H1 (cell line): ENCODE data around the gene IFNL1. TPM values are rescaled to one million over a fixed set of nuclear protein-coding genes. Genes with fewer than 3 reads are reported as not detected.
A peak's percentile ranks its signal among the peaks of the same experiment; 100 is the strongest.

Experiments
- CTCF ChIA-PET: fragments of 300-600 bp; sonication (Branson Sonifier 250); formaldehyde crosslinking; loops from one replicate; lab custom pipeline; 2021; ENCODE audit not compliant: partially characterized antibody; lab: Charles Lee
- POLR2A ChIA-PET: fragments of 300-600 bp; sonication (Branson Sonifier 250); formaldehyde crosslinking; loops from one replicate; lab custom pipeline; 2021; ENCODE audit warnings: inconsistent platforms; ENCODE audit not compliant: partially characterized antibody; lab: Charles Lee
- DNase-seq, 2 experiments: peaks; one replicate each; pipeline versions ENCODE4 v3.0.0 to v3.0.0-alpha.2; 2010 to 2022; ENCODE audit warnings: low spot score in 2 of 2, low read depth in 1 of 2, mixed read lengths in 1 of 2
- FAIRE-seq: peaks from 2 replicates; lab custom pipeline; 2011; peaks lifted over from hg19 to GRCh38; lab: Jason Lieb, UNC
- H2AFZ ChIP-seq: 2 replicates; pipeline ENCODE4 v1.8.1; 2012; ENCODE audit warnings: low read length, inconsistent platforms
- H2AK5ac ChIP-seq: 2 replicates; pipeline ENCODE4 v1.6.1; 2013; ENCODE audit warnings: low read depth, low read length
- H2BK120ac ChIP-seq: replicated peaks from 2 replicates; pipeline ENCODE3; 2013; ENCODE audit warnings: low read depth, low read length, inconsistent platforms
- H2BK12ac ChIP-seq: 2 replicates; pipeline ENCODE4 v1.6.1; 2013; ENCODE audit warnings: low read depth, low read length
- H2BK15ac ChIP-seq: 2 replicates; pipeline ENCODE4 v1.6.1; 2013; ENCODE audit warnings: low read length
- H2BK20ac ChIP-seq: 2 replicates; pipeline ENCODE4 v1.6.1; 2013; ENCODE audit warnings: low read length
- H2BK5ac ChIP-seq: 2 replicates; pipeline ENCODE4 v1.6.1; 2013; ENCODE audit warnings: low read depth, low read length
- H3K14ac ChIP-seq: 2 replicates; pipeline ENCODE4 v1.6.1; 2013; ENCODE audit warnings: inconsistent platforms; ENCODE audit not compliant: insufficient read length
- H3K18ac ChIP-seq: 2 replicates; pipeline ENCODE4 v1.6.1; 2013; ENCODE audit warnings: low read length; ENCODE audit errors: extremely low read depth
- H3K23ac ChIP-seq: 2 replicates; pipeline ENCODE4 v1.6.1; 2013; ENCODE audit warnings: inconsistent platforms; ENCODE audit not compliant: insufficient read length
- H3K23me2 ChIP-seq: 2 replicates; pipeline ENCODE4 v1.6.1; 2013; ENCODE audit warnings: low read depth, low read length
- H3K27ac ChIP-seq: 2 replicates; pipeline ENCODE4 v1.6.1; 2011; ENCODE audit warnings: low read depth, low read length, inconsistent platforms
- H3K27me3 ChIP-seq, 4 experiments: replicated peaks in 1 of 4; 1 replicate in 1 of 4; 2 replicates in 3 of 4; pipeline versions ENCODE4 v1.6.1 to v1.8.1; 2011 to 2013; ENCODE audit warnings: low read length in 3 of 4, mild to moderate bottlenecking in 3 of 4, inconsistent platforms in 2 of 4, mixed read lengths in 2 of 4, moderate library complexity in 1 of 4; ENCODE audit not compliant: control insufficient read depth in 3 of 4, insufficient read depth in 3 of 4; ENCODE audit errors: extremely low read depth in 1 of 4
- H3K36me3 ChIP-seq, 4 experiments: 2 replicates each; pipeline versions ENCODE4 v1.6.1 to v1.8.1; 2011 to 2013; ENCODE audit warnings: mild to moderate bottlenecking in 4 of 4, low read length in 3 of 4, moderate library complexity in 2 of 4, control low read depth in 1 of 4, inconsistent platforms in 1 of 4; ENCODE audit not compliant: insufficient read depth in 4 of 4, control insufficient read depth in 2 of 4
- H3K4ac ChIP-seq: replicated peaks from 2 replicates; pipeline ENCODE3; 2013; ENCODE audit warnings: low read length, low read depth, mixed read lengths, inconsistent platforms; ENCODE audit not compliant: insufficient read length
- H3K4me1 ChIP-seq, 4 experiments: replicated peaks in 1 of 4; 1 replicate in 1 of 4; 2 replicates in 3 of 4; pipeline versions ENCODE4 v1.6.1 to v1.8.1; 2011 to 2013; ENCODE audit warnings: low read length in 3 of 4, inconsistent platforms in 2 of 4, mixed read lengths in 1 of 4; ENCODE audit not compliant: insufficient read depth in 4 of 4, control insufficient read depth in 3 of 4
- H3K4me2 ChIP-seq, 2 experiments: 2 replicates each; pipeline versions ENCODE4 v1.6.1 to v1.8.1; 2011 to 2013; ENCODE audit warnings: low read depth in 2 of 2, low read length in 2 of 2, control low read depth in 1 of 2, inconsistent platforms in 1 of 2, mild to moderate bottlenecking in 1 of 2; ENCODE audit not compliant: insufficient read depth in 1 of 2
- H3K4me3 ChIP-seq, 4 experiments: fragments of 200-600, 300-600 bp in 1 of 4; sonication (generic), shearing (Covaris generic), sonication (Bioruptor Twin) in 1 of 4; 2 replicates each; pipeline versions ENCODE4 v1.5.1 to v1.8.1; 2011 to 2016; ENCODE audit warnings: low read length in 4 of 4, low read depth in 3 of 4, control low read depth in 2 of 4, inconsistent platforms in 2 of 4, mild to moderate bottlenecking in 2 of 4, mixed read lengths in 1 of 4, moderate library complexity in 1 of 4; ENCODE audit not compliant: insufficient read depth in 2 of 4; ENCODE audit errors: extremely low read depth in 1 of 4
- H3K56ac ChIP-seq: replicated peaks from 2 replicates; pipeline ENCODE3; 2013; ENCODE audit warnings: low read depth, mild to moderate bottlenecking, mixed read lengths, low read length, inconsistent platforms; ENCODE audit not compliant: insufficient read length
- H3K79me1 ChIP-seq: 2 replicates; pipeline ENCODE4 v1.6.1; 2013; ENCODE audit warnings: low read depth, low read length, control low read depth
- H3K79me2 ChIP-seq, 2 experiments: 2 replicates each; pipeline versions ENCODE4 v1.6.1 to v1.8.1; 2012 to 2013; ENCODE audit warnings: low read length in 2 of 2, mild to moderate bottlenecking in 2 of 2, inconsistent platforms in 1 of 2; ENCODE audit not compliant: insufficient read depth in 2 of 2, control insufficient read depth in 1 of 2
- H3K9ac ChIP-seq, 4 experiments: replicated peaks in 1 of 4; 1 replicate in 1 of 4; 2 replicates in 3 of 4; pipeline versions ENCODE4 v1.6.1 to v1.8.1; 2011 to 2013; ENCODE audit warnings: low read depth in 3 of 4, low read length in 3 of 4, control low read depth in 2 of 4, mild to moderate bottlenecking in 2 of 4, moderate library complexity in 2 of 4, inconsistent platforms in 1 of 4; ENCODE audit errors: extremely low read depth in 1 of 4
- H3K9me3 ChIP-seq, 2 experiments: 2 replicates each; pipeline versions ENCODE4 v1.6.1 to v1.8.1; 2012 to 2013; ENCODE audit warnings: mild to moderate bottlenecking in 2 of 2, moderate library complexity in 2 of 2, control low read depth in 1 of 2, inconsistent platforms in 1 of 2, low read depth in 1 of 2, low read length in 1 of 2, mixed read lengths in 1 of 2; ENCODE audit not compliant: insufficient read depth in 2 of 2
- H4K20me1 ChIP-seq, 2 experiments: replicated peaks in 1 of 2; 2 replicates each; pipeline versions ENCODE3 to v1.8.1; 2011 to 2013; ENCODE audit warnings: inconsistent platforms in 2 of 2, low read length in 2 of 2, mild to moderate bottlenecking in 1 of 2; ENCODE audit not compliant: insufficient read depth in 2 of 2, control insufficient read depth in 1 of 2
- H4K5ac ChIP-seq: 2 replicates; pipeline ENCODE4 v1.6.1; 2013; ENCODE audit warnings: low read length, low read depth, mixed read lengths, inconsistent platforms; ENCODE audit not compliant: insufficient read length
- H4K8ac ChIP-seq: 2 replicates; pipeline ENCODE4 v1.8.0; 2013; ENCODE audit warnings: mild to moderate bottlenecking, moderate library complexity, low read length, inconsistent platforms; ENCODE audit not compliant: insufficient read depth; ENCODE audit errors: extremely low read depth
- H4K91ac ChIP-seq: replicated peaks from 2 replicates; pipeline ENCODE3; 2013; ENCODE audit warnings: low read length, mixed read lengths, inconsistent platforms; ENCODE audit not compliant: insufficient read length
- CHD1 ChIP-seq: IDR thresholded peaks from 2 replicates; pipeline ENCODE4 v1.6.1; 2012; ENCODE audit warnings: low read depth, low read length, improper control_type of control experiment
- CREB1 ChIP-seq: IDR thresholded peaks from 2 replicates; pipeline ENCODE4 v1.6.1; 2012; ENCODE audit warnings: inconsistent platforms
- EZH2 ChIP-seq: fragments of 200-600 bp; sonication (generic); IDR thresholded peaks from 2 replicates; pipeline ENCODE4 v1.7.1; 2012; ENCODE audit warnings: low read depth, mild to moderate bottlenecking, moderate library complexity, low read length, inconsistent platforms; ENCODE audit not compliant: severe bottlenecking
- JUN ChIP-seq: IDR thresholded peaks from 2 replicates; pipeline ENCODE4 v1.6.1; 2011; ENCODE audit warnings: low read depth, mild to moderate bottlenecking, improper control_type of control experiment, low read length
- KDM1A ChIP-seq: fragments of 200-600, 300-600 bp; sonication (generic); IDR thresholded peaks from 2 replicates; pipeline ENCODE4 v1.7.1; 2016; ENCODE audit warnings: mild to moderate bottlenecking, low read length, borderline replicate concordance
- RFX5 ChIP-seq: IDR thresholded peaks from 2 replicates; pipeline ENCODE4 v1.6.1; 2011; ENCODE audit warnings: low read depth, low read length, improper control_type of control experiment, borderline replicate concordance
- TAF1 ChIP-seq: IDR thresholded peaks from 2 replicates; pipeline ENCODE4 v1.6.1; 2011; ENCODE audit warnings: mild to moderate bottlenecking, low read depth, low read length
- TEAD4 ChIP-seq: IDR thresholded peaks from 2 replicates; pipeline ENCODE4 v1.6.1; 2012; ENCODE audit warnings: low read depth, low read length, inconsistent platforms, mixed read lengths
- WGBS, 2 experiments: shearing (Covaris generic) in 1 of 2; methylation state at CpG; one replicate each; pipeline versions ENCODE4 v1.1.6 to v1.1.7; 2013 to 2015; ENCODE audit warnings: low lambda C conversion rate in 2 of 2, mixed read lengths in 2 of 2, inconsistent platforms in 1 of 2, low coverage in 1 of 2, missing lambda C conversion rate in 1 of 2; ENCODE audit not compliant: insufficient replicate concordance in 2 of 2, insufficient coverage in 1 of 2, insufficient read length in 1 of 2; ENCODE audit errors: extremely low coverage in 1 of 2, missing lambda C conversion rate in 1 of 2; 5-methylcytosine and 5-hydroxymethylcytosine counted together
- polyA plus RNA-seq, 7 experiments: library from polyadenylated mRNA; depleted of rRNA in 3 of 7; stranded (reverse) in 5 of 7; unstranded in 2 of 7; fragments of >200 nt in 5 of 7; fragments of 200-250 nt in 2 of 7; gene quantifications; 1 replicate in 5 of 7; 2 replicates in 1 of 7; 4 replicates in 1 of 7; pipeline versions ENCODE4 v1.2.1 to v1.2.3, GENCODE V29; 2011 to 2013; ENCODE audit warnings: missing spikeins in 2 of 7, mixed read lengths in 2 of 7
- total RNA-seq: library from RNA; stranded (reverse); fragmentation: NEBNext Ultra II Directional; extraction: Animal tissue kit (Norgen Biotek cat#: 25700); gene quantifications from 2 replicates; pipeline ENCODE4 v1.2.1, GENCODE V29; 2021
- TF ChIP-seq, protein P1 (sequence below): IDR thresholded peaks from 2 replicates; pipeline ENCODE4 v1.6.1; 2011; ENCODE audit warnings: low read depth, mild to moderate bottlenecking, low read length; ENCODE audit not compliant: insufficient read depth
- TF ChIP-seq, protein P2 (sequence below): IDR thresholded peaks from 2 replicates; pipeline ENCODE4 v1.6.1; 2011; ENCODE audit warnings: low read length, improper control_type of control experiment

The IFNL1 gene
- total and polyA plus RNA-seq, 2 of the 8 experiments (the other 6 are each of a cell fraction or from before 2014, with no cell fraction given), result not detected

DNA sequence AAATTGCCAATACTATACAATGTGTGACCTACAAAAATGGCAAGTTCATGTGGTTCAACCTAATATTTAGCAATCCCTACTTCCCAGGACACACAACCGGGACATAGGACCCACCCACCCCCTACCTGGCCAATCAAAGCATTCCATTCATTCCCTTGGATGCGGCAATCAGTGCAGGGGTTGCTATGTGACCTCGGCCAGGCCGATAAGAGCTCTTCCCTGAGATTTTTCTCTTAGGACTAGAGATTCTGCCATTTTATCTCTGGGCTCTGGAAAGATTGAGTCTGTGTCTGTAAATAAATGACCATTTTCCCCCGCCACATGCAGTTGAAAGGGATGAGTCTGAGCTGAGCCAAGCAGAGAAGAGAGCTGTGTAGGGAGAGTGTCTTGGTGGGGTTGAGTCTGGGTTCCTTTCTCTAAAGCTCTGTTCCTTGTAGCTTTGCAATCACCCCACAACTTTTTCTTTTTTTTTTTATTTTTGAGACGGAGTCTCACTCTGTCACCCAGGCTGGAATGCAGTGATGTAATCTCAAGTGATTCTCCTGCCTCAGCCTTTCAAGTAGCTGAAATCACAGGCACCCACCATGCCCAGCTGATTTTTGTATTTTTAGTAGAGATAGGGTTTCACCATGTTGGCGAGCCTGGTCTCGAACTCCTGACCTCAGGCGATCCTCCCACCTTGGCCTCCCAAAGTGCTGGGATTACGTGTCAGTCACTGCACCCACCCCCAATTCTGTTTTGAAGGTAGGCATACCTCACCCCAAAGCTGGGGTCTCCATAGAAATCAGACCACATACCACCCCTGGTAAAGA lies 7.4 kb downstream of the IFNL1 start:
- no peak overlapping the region for H2BK15ac ChIP-seq
- no peak overlapping the region for H3K27ac ChIP-seq
- WGBS, 2 experiments, result 63% methylated on average over 10 of the region's 10 CpGs; no CpG with 5 or more reads in 1 of the 2 experiments
- 0 out of 2 replicates have a peak overlapping the region, but pooled peaks have one; percentile 51 for H2BK12ac ChIP-seq
- peaks cover 0 to 29% (median 9%) of the 10 kb centered on the region in 4 experiments; a peak in 4 of 7 replicates for H3K27me3 ChIP-seq
- H2AK5ac ChIP-seq, result no peak overlapping the region
- no peak overlapping the region for H3K14ac ChIP-seq
- H3K4me1 ChIP-seq, result peaks cover 1 to 14% (median 11%) of the 10 kb centered on the region in 4 experiments; a peak in 6 of 7 replicates
- no peaks in the 10 kb centered on the region for H4K20me1 ChIP-seq
- H4K8ac ChIP-seq, result no peak overlapping the region
- ChIA-PET POLR2A (interaction anchor here (0.6 to 1.6 kb wide), 9 partner anchors 8 to 281 kb away, joined by 3 to 6 read pairs (median 3); partner anchors contain the start of genes MED29 and PAF1), CTCF (interaction anchor here (0.5 to 1.9 kb wide), 5 partner anchors 11 to 335 kb away, joined by 3 to 8 read pairs (median 3); partner anchors contain the start of gene NCCRP1)
- no peak overlapping the region for H4K5ac ChIP-seq
- peak overlapping the region in 1 of 4 experiments; percentile 24; a peak in 1 of 8 replicates for H3K4me3 ChIP-seq
- H2BK5ac ChIP-seq, result no peak overlapping the region
- no peak overlapping the region; the same call in 1 of the 2 replicates for H3K18ac ChIP-seq
- no peak overlapping the region for H4K91ac ChIP-seq
- H2BK20ac ChIP-seq, result no peak overlapping the region
- H3K79me1 ChIP-seq, result no peaks in the 10 kb centered on the region
- H3K23ac ChIP-seq, result no peak overlapping the region
- peak overlapping the region; percentile 89; the same call in 1 of the 2 replicates for H2AFZ ChIP-seq
- H3K56ac ChIP-seq, result no peak overlapping the region
- H3K4ac ChIP-seq, result no peak overlapping the region
- peaks cover 12% of the 10 kb centered on the region; the same call in 1 of the 2 replicates for H3K23me2 ChIP-seq
- no peak overlapping the region for H2BK120ac ChIP-seq
- no peak overlapping the region for H3K9ac ChIP-seq
- no peaks in the 10 kb centered on the region for H3K36me3 ChIP-seq
- FAIRE-seq (peak; percentile 28), DNase-seq (no peak)
- no peaks in the 10 kb centered on the region for H3K9me3 ChIP-seq
- peak overlapping the region; percentile 39 to 55; a peak in 2 of 4 replicates for H3K4me2 ChIP-seq
- H3K79me2 ChIP-seq, result no peaks in the 10 kb centered on the region
- no peak for TF ChIP-seq KDM1A
- peak; percentile 65 for TF ChIP-seq RFX5
- no peak for TF ChIP-seq TAF1
- no peak for TF ChIP-seq JUN
- TF ChIP-seq TEAD4, result peak; percentile 80
- no peak for TF ChIP-seq CHD1
- TF ChIP-seq, protein P1, sequence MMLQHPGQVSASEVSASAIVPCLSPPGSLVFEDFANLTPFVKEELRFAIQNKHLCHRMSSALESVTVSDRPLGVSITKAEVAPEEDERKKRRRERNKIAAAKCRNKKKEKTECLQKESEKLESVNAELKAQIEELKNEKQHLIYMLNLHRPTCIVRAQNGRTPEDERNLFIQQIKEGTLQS, result peak; percentile 55; the same call in 1 of the 2 replicates
- no peak for TF ChIP-seq CREB1
- no peak for TF ChIP-seq EZH2
- TF ChIP-seq, protein P2, sequence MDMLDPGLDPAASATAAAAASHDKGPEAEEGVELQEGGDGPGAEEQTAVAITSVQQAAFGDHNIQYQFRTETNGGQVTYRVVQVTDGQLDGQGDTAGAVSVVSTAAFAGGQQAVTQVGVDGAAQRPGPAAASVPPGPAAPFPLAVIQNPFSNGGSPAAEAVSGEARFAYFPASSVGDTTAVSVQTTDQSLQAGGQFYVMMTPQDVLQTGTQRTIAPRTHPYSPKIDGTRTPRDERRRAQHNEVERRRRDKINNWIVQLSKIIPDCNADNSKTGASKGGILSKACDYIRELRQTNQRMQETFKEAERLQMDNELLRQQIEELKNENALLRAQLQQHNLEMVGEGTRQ, result no peak
